ENCODE results near the gene CDK11A.
"Not testable (repeated sequence)": the region's sequence is repeated elsewhere in the genome, so short reads cannot be mapped to it uniquely, and the experiment has no call there.

GRCh38 chr1:1702506-1702905 is 21.7 kb downstream of the CDK11A start:
- not testable (repeated sequence) for TF ChIP-seq EZH2 (IDR thresholded peaks at IDR 0.05); POLR2AphosphoS5 (IDR thresholded peaks at IDR 0.05; ENCODE audit: borderline replicate concordance, low read depth, low read length); FOXP2 (optimal IDR thresholded peaks at IDR 0.05; ENCODE audit: control extremely low read depth, extremely low read length, insufficient read depth)

All from SK-N-MC (cell line).